Lower leg skin (tissue), 3 donors: ENCODE data around the gene HPDL.

Experiments used
- CTCF ChIP-seq, 3 donors: fragments of 450-650 bp; IDR thresholded peaks; one replicate each; pipeline ENCODE4 v1.5.1; 2016; ENCODE audit warnings: antibody characterized with exemption in 3 of 3, mild to moderate bottlenecking in 3 of 3, moderate library complexity in 2 of 3
- POLR2A ChIP-seq, 2 donors: fragments of 450-650 bp; IDR thresholded peaks; one replicate each; pipeline ENCODE4 v1.6.1; 2016 to 2017; ENCODE audit warnings: antibody characterized with exemption in 2 of 2, mild to moderate bottlenecking in 1 of 2, moderate library complexity in 1 of 2

- no peak for TF ChIP-seq POLR2A (IDR thresholded peaks at IDR 0.05)
- no peak for TF ChIP-seq CTCF (IDR thresholded peaks at IDR 0.05)
Measured at GRCh38 chr1:45378184-45378583, 51.5 kb downstream of the HPDL start.
